B cell (primary cell): ENCODE results near the gene PUM2. TPM values are rescaled to one million over a fixed set of nuclear protein-coding genes. Genes with fewer than 3 reads are reported as not detected.

ENCODE experiments used
- ATAC-seq: fragments of 200-7000 bp; cut with Tn5 transposase; one replicate; pipeline ENCODE4 v1.10.0; 2021; ENCODE audit warnings: low read depth, mild to moderate bottlenecking, moderate number of reproducible peaks, moderate library complexity
- CTCF ChIA-PET: fragments of 350-600 bp; sonication (Branson Sonifier 250); formaldehyde crosslinking; loops from one replicate; lab custom pipeline; 2021; ENCODE audit warnings: antibody characterized with exemption, inconsistent platforms; lab: Charles Lee
- POLR2A ChIA-PET: fragments of 350-600 bp; sonication (Branson Sonifier 250); formaldehyde crosslinking; loops from one replicate; lab custom pipeline; 2021; ENCODE audit warnings: antibody characterized with exemption; lab: Charles Lee
- DNase-seq: peaks from one replicate; pipeline ENCODE4 v3.0.0; 2013
- H2AFZ ChIP-seq: 2 replicates; pipeline ENCODE4 v1.6.1; 2012; ENCODE audit warnings: mild to moderate bottlenecking, low read depth, low read length; ENCODE audit not compliant: insufficient read depth, poor library complexity, severe bottlenecking
- H3K27ac ChIP-seq, 2 donors: 1 replicate in 1 of 2; 2 replicates in 1 of 2; pipeline ENCODE4 v1.5.1; 2012 to 2013; ENCODE audit warnings: low read length in 2 of 2, mild to moderate bottlenecking in 2 of 2, moderate library complexity in 1 of 2
- H3K27me3 ChIP-seq, 4 experiments: fragments of 200-600 bp in 1 of 4; sonication (generic) in 1 of 4; replicated peaks in 1 of 4; 1 replicate in 2 of 4; 2 replicates in 2 of 4; pipeline versions ENCODE4 v1.6.1 to v1.7.0; 2013 to 2016; ENCODE audit warnings: low read length in 3 of 4, mild to moderate bottlenecking in 2 of 4, mixed read lengths in 1 of 4, moderate library complexity in 1 of 4; ENCODE audit not compliant: insufficient read depth in 4 of 4, control insufficient read depth in 3 of 4; ENCODE audit errors: control extremely low read depth in 1 of 4
- H3K36me3 ChIP-seq, 2 experiments: replicated peaks in 1 of 2; 1 replicate in 1 of 2; 2 replicates in 1 of 2; pipeline versions ENCODE4 v1.6.1 to v1.7.1; 2013; ENCODE audit warnings: low read length in 1 of 2; ENCODE audit not compliant: insufficient read depth in 2 of 2, control insufficient read depth in 1 of 2; ENCODE audit errors: control extremely low read depth in 1 of 2, extremely low read depth in 1 of 2
- H3K4me1 ChIP-seq, 2 donors: fragments of 200-600 bp in 1 of 2; sonication (generic) in 1 of 2; 1 replicate in 1 of 2; 2 replicates in 1 of 2; pipeline versions ENCODE4 v1.5.1 to v1.6.1; 2013 to 2017; ENCODE audit warnings: low read length in 2 of 2; ENCODE audit not compliant: control insufficient read depth in 2 of 2, insufficient read depth in 2 of 2
- H3K4me2 ChIP-seq: replicated peaks from 2 replicates; pipeline ENCODE3; 2012; ENCODE audit warnings: mild to moderate bottlenecking, low read depth, low read length; ENCODE audit not compliant: poor library complexity, severe bottlenecking
- H3K4me3 ChIP-seq, 5 experiments: fragments of 200-600 bp in 1 of 5; sonication (generic) in 1 of 5; 1 replicate in 3 of 5; 2 replicates in 2 of 5; pipeline versions ENCODE4 v1.5.1 to v1.7.0; 2011 to 2016; ENCODE audit warnings: low read length in 4 of 5, mild to moderate bottlenecking in 4 of 5, low read depth in 2 of 5, control low read depth in 1 of 5, moderate library complexity in 1 of 5; ENCODE audit not compliant: insufficient read depth in 1 of 5; ENCODE audit errors: control extremely low read depth in 1 of 5, extremely low read depth in 1 of 5
- H3K79me2 ChIP-seq: fragments of 200-600 bp; sonication (generic); one replicate; pipeline ENCODE4 v1.6.0; 2016; ENCODE audit warnings: low read length; ENCODE audit not compliant: control insufficient read depth, insufficient read depth
- H3K9ac ChIP-seq: fragments of 200-600 bp; sonication (generic); 2 replicates; pipeline ENCODE4 v1.6.1; 2017; ENCODE audit warnings: mild to moderate bottlenecking, low read length, moderate library complexity
- H3K9me3 ChIP-seq, 3 donors: one replicate each; pipeline versions ENCODE4 v1.6.1 to v1.7.1; 2013; ENCODE audit warnings: low read length in 2 of 3; ENCODE audit not compliant: control insufficient read depth in 2 of 3, insufficient read depth in 1 of 3; ENCODE audit errors: control extremely low read depth in 1 of 3
- H4K20me1 ChIP-seq: 2 replicates; pipeline ENCODE4 v1.6.0; 2012; ENCODE audit warnings: mild to moderate bottlenecking, low read length; ENCODE audit not compliant: insufficient read depth, control insufficient read depth, poor library complexity, severe bottlenecking
- H3K27ac Mint-ChIP-seq: one replicate; pipeline ENCODE4 v1.8.0; 2021; ENCODE audit warnings: mixed read lengths
- H3K27me3 Mint-ChIP-seq: one replicate; pipeline ENCODE4 v1.8.0; 2021; ENCODE audit warnings: mixed read lengths
- H3K4me1 Mint-ChIP-seq: one replicate; pipeline ENCODE4 v1.8.0; 2021; ENCODE audit warnings: mixed read lengths
- H3K4me3 Mint-ChIP-seq: one replicate; pipeline ENCODE4 v1.8.0; 2021; ENCODE audit warnings: mixed read lengths
- H3K9me3 Mint-ChIP-seq: one replicate; pipeline ENCODE4 v1.8.0; 2022; ENCODE audit warnings: mixed read lengths; ENCODE audit not compliant: insufficient read depth
- CTCF ChIP-seq: fragments of 200-600 bp; IDR thresholded peaks from one replicate; pipeline ENCODE4 v1.8.0; 2022; ENCODE audit warnings: antibody characterized with exemption, mild to moderate bottlenecking
- EZH2 ChIP-seq: IDR thresholded peaks from 2 replicates; pipeline ENCODE4 v1.6.1; 2012; ENCODE audit warnings: borderline replicate concordance, low read depth, mild to moderate bottlenecking, moderate library complexity, low read length; ENCODE audit not compliant: insufficient read depth, poor library complexity, severe bottlenecking
- WGBS: methylation state at CpG from one replicate; pipeline ENCODE4 v1.1.5; 2013; ENCODE audit warnings: missing lambda C conversion rate; ENCODE audit not compliant: insufficient coverage; 5-methylcytosine and 5-hydroxymethylcytosine counted together
- intact Hi-C: fragments of 100-400 bp; cut with micrococcal nuclease; formaldehyde crosslinking; loops from one replicate; pipeline ENCODE4 v1.10.0; 2022
- polyA plus RNA-seq: library from polyadenylated mRNA; depleted of rRNA; stranded (reverse); fragments of >200 nt; gene quantifications from 2 replicates; pipeline ENCODE4 v1.2.3, GENCODE V29; 2012
- total RNA-seq, 2 donors: library from RNA; stranded (reverse); fragments of 120-200 nt in 1 of 2; gene quantifications; 1 replicate in 1 of 2; 2 replicates in 1 of 2; pipeline versions ENCODE4 v1.2.3 to v1.2.4, GENCODE V29; 2013 to 2022

PUM2 gene
- total and polyA plus RNA-seq, 2 donors (not counting 1 experiment from before 2014, with no cell fraction given): 21.1 to 151 TPM

GRCh38 chr2:20334605-20335203 is 15.9 kb downstream of the PUM2 start:
- peaks cover 86% of the 10 kb centered on the region for H3K4me1 Mint-ChIP-seq
- peaks cover 90% of the 10 kb centered on the region for H4K20me1 ChIP-seq
- TF ChIP-seq EZH2: no peak
- no peak for TF ChIP-seq CTCF
- H3K27ac ChIP-seq: peak overlapping the region in 1 of 2 donors; percentile 85
- H3K4me2 ChIP-seq: peak overlapping the region; percentile 4
- peaks cover 45 to 78% of the 10 kb centered on the region in 2 donors for H3K4me1 ChIP-seq
- H3K27ac Mint-ChIP-seq: peak overlapping the region; percentile 51
- H3K27me3 ChIP-seq: no peaks in the 10 kb centered on the region
- WGBS: 83% methylated on average over 3 of the region's 5 CpGs
- peak overlapping the region; percentile 9 for H3K4me3 Mint-ChIP-seq
- peaks cover 6 to 13% of the 10 kb centered on the region in 2 experiments for H3K36me3 ChIP-seq
- intact Hi-C loops: no loop called here
- H3K9me3 Mint-ChIP-seq: no peaks in the 10 kb centered on the region
- peaks cover 99% of the 10 kb centered on the region for H3K79me2 ChIP-seq
- no peaks in the 10 kb centered on the region for H3K27me3 Mint-ChIP-seq
- no peak overlapping the region for H2AFZ ChIP-seq
- no peak for DNase-seq
- no peak overlapping the region for H3K4me3 ChIP-seq
- H3K9me3 ChIP-seq: peaks cover 3 to 7% (median 5%) of the 10 kb centered on the region in 3 donors
- ChIA-PET CTCF (interaction anchor here (5.7 kb wide), 1 partner anchor 9 kb away, joined by 34 read pairs; no protein-coding TSS in a partner anchor), POLR2A (no interaction called here)
- no peak overlapping the region for H3K9ac ChIP-seq
- no peak for ATAC-seq

- H3K79me2 ChIP-seq: peaks cover 99% of the 10 kb centered on the region
- H3K4me3 ChIP-seq: no peak overlapping the region
- no peak overlapping the region for H2AFZ ChIP-seq
- peak overlapping the region; percentile 72 for H3K27ac Mint-ChIP-seq
- peak overlapping the region; percentile 37 for H3K4me2 ChIP-seq
- TF ChIP-seq EZH2 (no peak), CTCF (no peak)
- H4K20me1 ChIP-seq: peaks cover 90% of the 10 kb centered on the region
- intact Hi-C loops: no loop called here
- H3K27me3 ChIP-seq: no peaks in the 10 kb centered on the region
- POLR2A ChIA-PET: no interaction called here
- 0% methylated on average over 1 of the region's 4 CpGs for WGBS
- H3K27ac ChIP-seq: peak overlapping the region; percentile 58 to 85
- H3K4me3 Mint-ChIP-seq: peak overlapping the region; percentile 58
- H3K36me3 ChIP-seq: peaks cover 4 to 7% of the 10 kb centered on the region in 2 experiments
- peaks cover 43 to 77% of the 10 kb centered on the region in 2 donors for H3K4me1 ChIP-seq
- H3K4me1 Mint-ChIP-seq: peaks cover 86% of the 10 kb centered on the region
- ATAC-seq (peak; percentile 64), DNase-seq (peak; percentile 65)
- CTCF ChIA-PET: interaction anchor here (1.2 to 5.7 kb wide), 2 partner anchors 8 to 16 kb away, joined by 3 to 34 read pairs; no protein-coding TSS in a partner anchor
- peaks cover 3 to 7% (median 5%) of the 10 kb centered on the region in 3 donors for H3K9me3 ChIP-seq
- no peaks in the 10 kb centered on the region for H3K9me3 Mint-ChIP-seq
- H3K9ac ChIP-seq: no peak overlapping the region
- H3K27me3 Mint-ChIP-seq: no peaks in the 10 kb centered on the region
These were observed 16.9 kb downstream of the PUM2 start for GRCh38 chr2:20333738-20334137.
